ENCODE results near the gene IFNL4.
A peak's percentile ranks its signal among the peaks of the same experiment; 100 is the strongest.

IFNL4 gene

DNA sequence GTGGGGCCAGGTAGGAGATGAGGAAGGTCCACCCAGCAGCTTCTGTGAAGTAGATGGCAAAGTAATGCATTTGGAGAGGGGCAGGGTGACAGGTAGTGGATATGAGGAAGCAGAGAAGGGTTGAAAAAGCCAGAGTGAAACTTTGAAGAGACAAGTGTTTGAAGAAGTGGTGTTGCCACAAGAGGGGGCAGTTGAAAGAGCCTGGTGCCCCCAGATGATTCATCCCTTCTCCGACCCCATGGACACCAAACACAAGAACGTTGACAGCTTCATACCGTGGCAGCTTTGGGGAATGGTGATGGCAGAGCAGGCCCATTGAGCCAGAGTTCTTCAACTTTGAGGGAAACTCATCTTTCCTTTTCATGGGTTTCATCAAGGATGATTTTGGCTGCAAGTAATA, 23.7 kb downstream of the IFNL4 start:
- no peak for TF ChIP-seq POLR2AphosphoS5 (IDR thresholded peaks at IDR 0.05; ENCODE audit: low read depth, low read length)
- TF ChIP-seq, protein P1, sequence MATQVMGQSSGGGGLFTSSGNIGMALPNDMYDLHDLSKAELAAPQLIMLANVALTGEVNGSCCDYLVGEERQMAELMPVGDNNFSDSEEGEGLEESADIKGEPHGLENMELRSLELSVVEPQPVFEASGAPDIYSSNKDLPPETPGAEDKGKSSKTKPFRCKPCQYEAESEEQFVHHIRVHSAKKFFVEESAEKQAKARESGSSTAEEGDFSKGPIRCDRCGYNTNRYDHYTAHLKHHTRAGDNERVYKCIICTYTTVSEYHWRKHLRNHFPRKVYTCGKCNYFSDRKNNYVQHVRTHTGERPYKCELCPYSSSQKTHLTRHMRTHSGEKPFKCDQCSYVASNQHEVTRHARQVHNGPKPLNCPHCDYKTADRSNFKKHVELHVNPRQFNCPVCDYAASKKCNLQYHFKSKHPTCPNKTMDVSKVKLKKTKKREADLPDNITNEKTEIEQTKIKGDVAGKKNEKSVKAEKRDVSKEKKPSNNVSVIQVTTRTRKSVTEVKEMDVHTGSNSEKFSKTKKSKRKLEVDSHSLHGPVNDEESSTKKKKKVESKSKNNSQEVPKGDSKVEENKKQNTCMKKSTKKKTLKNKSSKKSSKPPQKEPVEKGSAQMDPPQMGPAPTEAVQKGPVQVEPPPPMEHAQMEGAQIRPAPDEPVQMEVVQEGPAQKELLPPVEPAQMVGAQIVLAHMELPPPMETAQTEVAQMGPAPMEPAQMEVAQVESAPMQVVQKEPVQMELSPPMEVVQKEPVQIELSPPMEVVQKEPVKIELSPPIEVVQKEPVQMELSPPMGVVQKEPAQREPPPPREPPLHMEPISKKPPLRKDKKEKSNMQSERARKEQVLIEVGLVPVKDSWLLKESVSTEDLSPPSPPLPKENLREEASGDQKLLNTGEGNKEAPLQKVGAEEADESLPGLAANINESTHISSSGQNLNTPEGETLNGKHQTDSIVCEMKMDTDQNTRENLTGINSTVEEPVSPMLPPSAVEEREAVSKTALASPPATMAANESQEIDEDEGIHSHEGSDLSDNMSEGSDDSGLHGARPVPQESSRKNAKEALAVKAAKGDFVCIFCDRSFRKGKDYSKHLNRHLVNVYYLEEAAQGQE (IDR thresholded peaks at IDR 0.05; ENCODE audit: insufficient read depth in 1 of 2, low read depth in 2 of 2, low read length in 2 of 2) = no peak
- no peak for TF ChIP-seq FOXP2 (optimal IDR thresholded peaks at IDR 0.05; ENCODE audit: borderline replicate concordance, extremely low read depth, extremely low read length, insufficient read depth)
- no peak for TF ChIP-seq SIN3A (IDR thresholded peaks at IDR 0.05; ENCODE audit: borderline replicate concordance, insufficient read depth, low read length)
- TF ChIP-seq TAF1 (IDR thresholded peaks at IDR 0.05; ENCODE audit: borderline replicate concordance, insufficient read depth, low read length) = no peak

DNA sequence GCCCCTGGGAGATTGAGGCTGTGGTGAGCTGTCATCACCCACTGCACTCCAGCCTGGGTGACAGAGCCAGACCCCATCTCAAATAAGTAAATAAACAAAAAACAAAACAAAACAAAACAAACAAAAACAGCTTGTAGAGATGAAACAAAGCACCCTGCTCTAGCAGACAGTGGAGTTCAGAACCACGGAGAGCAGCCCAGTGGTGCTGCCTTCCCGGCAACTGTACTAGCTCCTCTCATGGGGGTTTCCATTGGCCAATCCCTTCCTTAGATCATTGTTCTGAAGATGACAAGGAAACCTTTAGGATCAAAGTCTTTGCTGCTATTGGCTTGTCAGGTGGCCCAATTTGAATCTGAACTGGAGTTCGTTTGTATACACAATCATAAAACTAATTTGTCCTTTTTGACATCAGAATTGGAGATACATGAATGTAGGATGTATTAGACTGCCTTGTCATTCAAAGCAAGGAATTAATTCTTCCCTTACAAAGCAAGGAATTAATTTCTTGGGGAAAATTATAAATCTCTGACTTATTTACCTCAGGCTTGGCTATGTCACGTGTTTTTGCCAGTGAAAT, 24.9 kb downstream of the IFNL4 start:
- no peak for TF ChIP-seq TAF1 (IDR thresholded peaks at IDR 0.05; ENCODE audit: borderline replicate concordance, insufficient read depth, low read length)
- no peak for TF ChIP-seq FOXP2 (optimal IDR thresholded peaks at IDR 0.05; ENCODE audit: borderline replicate concordance, extremely low read depth, extremely low read length, insufficient read depth)
- TF ChIP-seq SIN3A (IDR thresholded peaks at IDR 0.05; ENCODE audit: borderline replicate concordance, insufficient read depth, low read length) = no peak
- TF ChIP-seq POLR2AphosphoS5 (IDR thresholded peaks at IDR 0.05; ENCODE audit: low read depth, low read length) = no peak
- TF ChIP-seq, protein P1 (IDR thresholded peaks at IDR 0.05; ENCODE audit: insufficient read depth in 1 of 2, low read depth in 2 of 2, low read length in 2 of 2) = peak; percentile 87 to 97

DNA sequence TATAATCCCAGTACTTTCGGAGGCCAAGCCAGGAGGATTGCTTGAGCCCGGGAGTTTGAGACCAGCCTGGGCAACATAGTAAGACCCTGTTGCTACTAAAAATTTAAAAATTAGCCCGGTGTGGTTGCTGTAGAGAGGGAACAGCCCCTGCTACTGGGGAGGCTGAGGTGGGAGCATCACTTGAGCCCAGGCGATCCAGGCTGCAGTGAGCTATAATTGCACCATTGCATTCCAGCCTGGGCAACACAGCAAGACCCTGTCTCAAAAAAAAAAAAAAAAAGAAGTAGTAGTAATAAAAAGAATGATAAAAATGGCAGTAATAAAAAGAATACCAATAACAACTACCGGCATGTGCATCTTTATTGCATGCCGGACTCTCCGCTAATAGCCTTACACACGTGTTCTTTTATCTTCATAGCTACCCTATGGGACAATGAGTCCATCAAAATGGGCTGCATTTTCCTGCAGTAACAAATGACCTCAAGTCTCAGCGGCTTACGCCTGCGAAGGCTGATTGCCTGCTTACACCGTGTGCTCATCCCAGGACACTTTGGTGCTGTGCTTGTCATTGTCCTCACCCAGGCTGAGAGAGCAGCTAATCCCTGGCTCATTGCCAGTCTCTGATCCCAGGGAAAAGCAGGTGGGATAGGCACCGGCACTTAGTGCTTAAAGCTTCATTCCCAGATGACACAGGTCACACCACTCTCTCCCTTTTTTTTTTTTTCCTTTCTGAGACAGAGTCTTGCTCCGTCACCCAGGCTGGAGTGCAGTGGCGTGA, 30.2 kb downstream of the IFNL4 start:
- TF ChIP-seq SIN3A (IDR thresholded peaks at IDR 0.05; ENCODE audit: borderline replicate concordance, insufficient read depth, low read length) (no peak), TAF1 (IDR thresholded peaks at IDR 0.05; ENCODE audit: borderline replicate concordance, insufficient read depth, low read length) (no peak), FOXP2 (optimal IDR thresholded peaks at IDR 0.05; ENCODE audit: borderline replicate concordance, extremely low read depth, extremely low read length, insufficient read depth) (no peak), POLR2AphosphoS5 (IDR thresholded peaks at IDR 0.05; ENCODE audit: low read depth, low read length) (no peak)
- TF ChIP-seq, protein P1 (IDR thresholded peaks at IDR 0.05; ENCODE audit: insufficient read depth in 1 of 2, low read depth in 2 of 2, low read length in 2 of 2) = no peak

DNA sequence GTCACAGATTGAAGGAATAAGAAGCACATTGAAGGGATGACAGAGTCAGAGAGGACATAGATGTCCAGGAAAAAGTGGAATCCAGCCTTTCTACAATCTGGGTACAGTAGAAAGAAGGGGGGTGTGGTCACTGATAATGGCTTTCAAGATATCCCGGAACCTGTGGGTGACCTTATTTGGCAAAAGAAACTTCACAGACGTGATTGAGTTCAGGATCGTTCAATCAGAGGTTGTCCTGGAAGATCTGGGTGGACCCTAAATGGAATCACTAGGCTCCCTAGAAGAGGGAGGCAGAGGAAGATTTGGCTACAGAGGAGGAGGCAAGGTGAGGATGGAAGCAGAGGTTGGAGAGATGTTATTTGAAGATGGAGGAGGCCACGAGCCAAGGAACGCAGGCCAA, 31.6 kb downstream of the IFNL4 start:
- TF ChIP-seq FOXP2 (optimal IDR thresholded peaks at IDR 0.05; ENCODE audit: borderline replicate concordance, extremely low read depth, extremely low read length, insufficient read depth) = no peak
- TF ChIP-seq TAF1 (IDR thresholded peaks at IDR 0.05; ENCODE audit: borderline replicate concordance, insufficient read depth, low read length) = no peak
- TF ChIP-seq, protein P1 (IDR thresholded peaks at IDR 0.05; ENCODE audit: insufficient read depth in 1 of 2, low read depth in 2 of 2, low read length in 2 of 2) = no peak
- no peak for TF ChIP-seq POLR2AphosphoS5 (IDR thresholded peaks at IDR 0.05; ENCODE audit: low read depth, low read length)
- TF ChIP-seq SIN3A (IDR thresholded peaks at IDR 0.05; ENCODE audit: borderline replicate concordance, insufficient read depth, low read length) = no peak
